Thyroid gland (tissue), 4 donors: ENCODE results near the gene AGBL4.

Experiments
- POLR2A ChIP-seq, 2 donors: fragments of 450-650 bp; IDR thresholded peaks; one replicate each; pipeline ENCODE4 v1.6.1; 2017; ENCODE audit warnings: antibody characterized with exemption in 2 of 2, mild to moderate bottlenecking in 2 of 2, moderate library complexity in 1 of 2
- TF ChIP-seq, protein P1 (sequence below), 6 experiments: fragments of 200-600 bp in 3 of 6; fragments of 450-650 bp in 3 of 6; sonication (generic) in 3 of 6; IDR thresholded peaks; one replicate each; pipeline ENCODE4 v1.5.1; 2016 to 2019; ENCODE audit warnings: antibody characterized with exemption in 6 of 6, mild to moderate bottlenecking in 2 of 6, inconsistent platforms in 1 of 6, moderate library complexity in 1 of 6

DNA sequence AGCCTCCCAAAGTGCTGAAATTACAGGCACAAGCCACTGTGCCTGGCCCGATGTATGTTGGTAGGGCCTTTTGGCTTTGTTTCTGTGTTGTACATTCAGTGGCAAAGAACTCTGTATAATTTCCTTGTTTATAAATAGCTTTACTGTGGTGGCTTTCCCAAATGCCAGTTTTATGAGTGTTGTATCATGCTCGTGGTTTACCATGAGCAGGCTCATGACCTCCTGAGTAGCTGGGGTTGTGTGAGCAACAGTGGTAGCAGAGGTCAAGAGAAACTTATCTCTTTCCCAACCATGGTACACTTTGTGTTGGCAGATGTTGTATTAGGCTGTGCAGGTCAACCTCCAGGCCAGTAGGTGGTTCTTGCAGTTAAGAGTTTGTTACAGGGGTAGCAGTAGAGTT is 826.7 kb downstream of the AGBL4 start:
- TF ChIP-seq, protein P1, sequence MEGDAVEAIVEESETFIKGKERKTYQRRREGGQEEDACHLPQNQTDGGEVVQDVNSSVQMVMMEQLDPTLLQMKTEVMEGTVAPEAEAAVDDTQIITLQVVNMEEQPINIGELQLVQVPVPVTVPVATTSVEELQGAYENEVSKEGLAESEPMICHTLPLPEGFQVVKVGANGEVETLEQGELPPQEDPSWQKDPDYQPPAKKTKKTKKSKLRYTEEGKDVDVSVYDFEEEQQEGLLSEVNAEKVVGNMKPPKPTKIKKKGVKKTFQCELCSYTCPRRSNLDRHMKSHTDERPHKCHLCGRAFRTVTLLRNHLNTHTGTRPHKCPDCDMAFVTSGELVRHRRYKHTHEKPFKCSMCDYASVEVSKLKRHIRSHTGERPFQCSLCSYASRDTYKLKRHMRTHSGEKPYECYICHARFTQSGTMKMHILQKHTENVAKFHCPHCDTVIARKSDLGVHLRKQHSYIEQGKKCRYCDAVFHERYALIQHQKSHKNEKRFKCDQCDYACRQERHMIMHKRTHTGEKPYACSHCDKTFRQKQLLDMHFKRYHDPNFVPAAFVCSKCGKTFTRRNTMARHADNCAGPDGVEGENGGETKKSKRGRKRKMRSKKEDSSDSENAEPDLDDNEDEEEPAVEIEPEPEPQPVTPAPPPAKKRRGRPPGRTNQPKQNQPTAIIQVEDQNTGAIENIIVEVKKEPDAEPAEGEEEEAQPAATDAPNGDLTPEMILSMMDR (IDR thresholded peaks at IDR 0.05) = no peak
- no peak for TF ChIP-seq POLR2A (IDR thresholded peaks at IDR 0.05)
